ENCODE measurements around the gene HDAC8.
"Not testable (repeated sequence)": the region's sequence is repeated elsewhere in the genome, so short reads cannot be mapped to it uniquely, and the experiment has no call there.

HDAC8 gene

GRCh38 chrX:72536542-72536941 is 36.1 kb downstream of the HDAC8 start:
- DNase-seq (ENCODE audit: low read depth in 3 of 3), result no peak

GRCh38 chrX:72532366-72532765 is 40.3 kb downstream of the HDAC8 start:
- no peak for DNase-seq (ENCODE audit: low read depth in 3 of 3)

GRCh38 chrX:72526534-72527508 is 45.8 kb downstream of the HDAC8 start:
- DNase-seq (ENCODE audit: low read depth in 3 of 3), result no peak

GRCh38 chrX:72498782-72499181 is 73.9 kb downstream of the HDAC8 start:
- DNase-seq (ENCODE audit: low read depth in 3 of 3), result no peak

- DNase-seq (ENCODE audit: low read depth in 3 of 3), result no peak
Measured at GRCh38 chrX:72495046-72495445, 77.6 kb downstream of the HDAC8 start.

- no peak for DNase-seq (ENCODE audit: low read depth in 3 of 3)
Measured at GRCh38 chrX:72492499-72492898, 80.1 kb downstream of the HDAC8 start.

GRCh38 chrX:72490221-72490620 is 82.4 kb downstream of the HDAC8 start:
- DNase-seq (ENCODE audit: low read depth in 3 of 3), result not testable (repeated sequence)

GRCh38 chrX:72487661-72488060 is 85.0 kb downstream of the HDAC8 start:
- no peak for DNase-seq (ENCODE audit: low read depth in 3 of 3)

GRCh38 chrX:72479324-72480274 is 93.0 kb downstream of the HDAC8 start:
- no peak for DNase-seq (ENCODE audit: low read depth in 3 of 3)

- DNase-seq (ENCODE audit: low read depth in 3 of 3), result no peak
Measured at GRCh38 chrX:72478853-72479252, 93.8 kb downstream of the HDAC8 start.

GRCh38 chrX:72478351-72478750 is 94.3 kb downstream of the HDAC8 start:
- no peak for DNase-seq (ENCODE audit: low read depth in 3 of 3)

GRCh38 chrX:72477781-72478181 is 94.9 kb downstream of the HDAC8 start:
- no peak for DNase-seq (ENCODE audit: low read depth in 3 of 3)

- DNase-seq (ENCODE audit: low read depth in 3 of 3), result no peak
Measured at GRCh38 chrX:72477376-72477775, 95.3 kb downstream of the HDAC8 start.

GRCh38 chrX:72475952-72476668 is 96.5 kb downstream of the HDAC8 start:
- DNase-seq (ENCODE audit: low read depth in 3 of 3), result no peak

- no peak for DNase-seq (ENCODE audit: low read depth in 3 of 3)
Measured at GRCh38 chrX:72475338-72475737, 97.3 kb downstream of the HDAC8 start.

GRCh38 chrX:72470532-72471223 is 102.0 kb downstream of the HDAC8 start:
- DNase-seq (ENCODE audit: low read depth in 3 of 3), result no peak

- DNase-seq (ENCODE audit: low read depth in 3 of 3), result no peak
Measured at GRCh38 chrX:72470117-72470516, 102.5 kb downstream of the HDAC8 start.

- no peak for DNase-seq (ENCODE audit: low read depth in 3 of 3)
Measured at GRCh38 chrX:72468607-72469006, 104.0 kb downstream of the HDAC8 start.

GRCh38 chrX:72467135-72467534 is 105.5 kb downstream of the HDAC8 start:
- no peak for DNase-seq (ENCODE audit: low read depth in 3 of 3)

- DNase-seq (ENCODE audit: low read depth in 3 of 3), result no peak
Measured at GRCh38 chrX:72466493-72466892, 106.2 kb downstream of the HDAC8 start.

GRCh38 chrX:72465889-72466288 is 106.8 kb downstream of the HDAC8 start:
- DNase-seq (ENCODE audit: low read depth in 3 of 3), result no peak

Data from stimulated activated CD4-positive, alpha-beta T cell treated with anti-CD3 and anti-CD28 coated beads, TNF-alpha, amount 100 ng/mL, for 24 hours (primary cell).